ENCODE data around the gene AGT.

GRCh38 chr1:230708631-230709580, 5.0 kb downstream of the AGT start:
- TF ChIP-seq EZH2phosphoT487 (IDR thresholded peaks at IDR 0.05; ENCODE audit: unreplicated experiment): no peak
- TF ChIP-seq EZH2 (IDR thresholded peaks at IDR 0.05; ENCODE audit: low read depth, unreplicated experiment): no peak
- TF ChIP-seq, protein P1, sequence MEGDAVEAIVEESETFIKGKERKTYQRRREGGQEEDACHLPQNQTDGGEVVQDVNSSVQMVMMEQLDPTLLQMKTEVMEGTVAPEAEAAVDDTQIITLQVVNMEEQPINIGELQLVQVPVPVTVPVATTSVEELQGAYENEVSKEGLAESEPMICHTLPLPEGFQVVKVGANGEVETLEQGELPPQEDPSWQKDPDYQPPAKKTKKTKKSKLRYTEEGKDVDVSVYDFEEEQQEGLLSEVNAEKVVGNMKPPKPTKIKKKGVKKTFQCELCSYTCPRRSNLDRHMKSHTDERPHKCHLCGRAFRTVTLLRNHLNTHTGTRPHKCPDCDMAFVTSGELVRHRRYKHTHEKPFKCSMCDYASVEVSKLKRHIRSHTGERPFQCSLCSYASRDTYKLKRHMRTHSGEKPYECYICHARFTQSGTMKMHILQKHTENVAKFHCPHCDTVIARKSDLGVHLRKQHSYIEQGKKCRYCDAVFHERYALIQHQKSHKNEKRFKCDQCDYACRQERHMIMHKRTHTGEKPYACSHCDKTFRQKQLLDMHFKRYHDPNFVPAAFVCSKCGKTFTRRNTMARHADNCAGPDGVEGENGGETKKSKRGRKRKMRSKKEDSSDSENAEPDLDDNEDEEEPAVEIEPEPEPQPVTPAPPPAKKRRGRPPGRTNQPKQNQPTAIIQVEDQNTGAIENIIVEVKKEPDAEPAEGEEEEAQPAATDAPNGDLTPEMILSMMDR (conservative IDR thresholded peaks at IDR 0.05; ENCODE audit: low read depth in 2 of 2): no peak
- TF ChIP-seq CREB1 (CRISPR knock-in tag; IDR thresholded peaks at IDR 0.05; ENCODE audit: low read depth): no peak
- TF ChIP-seq, protein P2, sequence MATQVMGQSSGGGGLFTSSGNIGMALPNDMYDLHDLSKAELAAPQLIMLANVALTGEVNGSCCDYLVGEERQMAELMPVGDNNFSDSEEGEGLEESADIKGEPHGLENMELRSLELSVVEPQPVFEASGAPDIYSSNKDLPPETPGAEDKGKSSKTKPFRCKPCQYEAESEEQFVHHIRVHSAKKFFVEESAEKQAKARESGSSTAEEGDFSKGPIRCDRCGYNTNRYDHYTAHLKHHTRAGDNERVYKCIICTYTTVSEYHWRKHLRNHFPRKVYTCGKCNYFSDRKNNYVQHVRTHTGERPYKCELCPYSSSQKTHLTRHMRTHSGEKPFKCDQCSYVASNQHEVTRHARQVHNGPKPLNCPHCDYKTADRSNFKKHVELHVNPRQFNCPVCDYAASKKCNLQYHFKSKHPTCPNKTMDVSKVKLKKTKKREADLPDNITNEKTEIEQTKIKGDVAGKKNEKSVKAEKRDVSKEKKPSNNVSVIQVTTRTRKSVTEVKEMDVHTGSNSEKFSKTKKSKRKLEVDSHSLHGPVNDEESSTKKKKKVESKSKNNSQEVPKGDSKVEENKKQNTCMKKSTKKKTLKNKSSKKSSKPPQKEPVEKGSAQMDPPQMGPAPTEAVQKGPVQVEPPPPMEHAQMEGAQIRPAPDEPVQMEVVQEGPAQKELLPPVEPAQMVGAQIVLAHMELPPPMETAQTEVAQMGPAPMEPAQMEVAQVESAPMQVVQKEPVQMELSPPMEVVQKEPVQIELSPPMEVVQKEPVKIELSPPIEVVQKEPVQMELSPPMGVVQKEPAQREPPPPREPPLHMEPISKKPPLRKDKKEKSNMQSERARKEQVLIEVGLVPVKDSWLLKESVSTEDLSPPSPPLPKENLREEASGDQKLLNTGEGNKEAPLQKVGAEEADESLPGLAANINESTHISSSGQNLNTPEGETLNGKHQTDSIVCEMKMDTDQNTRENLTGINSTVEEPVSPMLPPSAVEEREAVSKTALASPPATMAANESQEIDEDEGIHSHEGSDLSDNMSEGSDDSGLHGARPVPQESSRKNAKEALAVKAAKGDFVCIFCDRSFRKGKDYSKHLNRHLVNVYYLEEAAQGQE (IDR thresholded peaks at IDR 0.05; ENCODE audit: unreplicated experiment): no peak
- TF ChIP-seq STAT1 (IDR thresholded peaks at IDR 0.05; ENCODE audit: unreplicated experiment): no peak
- no peak for TF ChIP-seq POLR2AphosphoS5 (IDR thresholded peaks at IDR 0.05; ENCODE audit: low read depth)
- no peak for TF ChIP-seq JUNB (IDR thresholded peaks at IDR 0.05; ENCODE audit: unreplicated experiment)
- TF ChIP-seq ETS1 (IDR thresholded peaks at IDR 0.05): no peak
- TF ChIP-seq ZNF462 (CRISPR knock-in tag; IDR thresholded peaks at IDR 0.05): no peak
